Measurements from ENCODE around the gene OLFML2A. TPM values are rescaled to one million over a fixed set of nuclear protein-coding genes. Genes with fewer than 3 reads are reported as not detected.

OLFML2A gene
- total and polyA plus RNA-seq, 2 of the 4 experiments (the other 2 are of a cell fraction) = 2.0 to 5.9 TPM

DNA sequence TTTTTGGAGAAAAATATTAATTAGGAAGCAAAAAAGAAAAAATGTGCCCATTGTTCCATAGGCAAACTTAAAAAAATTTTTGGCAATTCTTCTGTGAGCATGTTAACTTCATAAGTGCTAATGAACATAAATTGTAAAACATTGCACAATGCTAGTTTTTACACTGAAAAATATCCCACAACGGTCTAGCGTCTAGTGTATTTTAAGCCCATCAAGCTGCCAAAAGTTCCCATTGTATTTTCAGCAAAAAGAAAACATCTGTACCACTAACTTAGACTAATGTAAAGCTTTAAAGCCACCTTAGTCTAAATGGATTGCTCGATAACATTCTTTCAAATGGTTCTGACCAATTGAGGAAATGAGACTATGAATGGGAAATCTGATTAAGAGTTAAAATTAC is 8.6 kb upstream of the OLFML2A start:
- TF ChIP-seq CEBPB (IDR thresholded peaks at IDR 0.05; ENCODE audit: low read depth, low read length) (peak; percentile 35; the same call in 1 of the 2 replicates), POLR2A (IDR thresholded peaks at IDR 0.05; ENCODE audit: low read depth, low read length) (no peak), MAZ (IDR thresholded peaks at IDR 0.05; ENCODE audit: borderline replicate concordance, low read depth, low read length) (no peak), RFX5 (IDR thresholded peaks at IDR 0.05; ENCODE audit: low read depth, low read length) (no peak)
- Histone ChIP-seq H2AFZ (replicated peaks; ENCODE audit: low read length, poor library complexity) (no peak overlapping the region), H3K27me3 (ENCODE audit: control insufficient read depth, insufficient read depth, low read length) (peaks cover 60% of the 10 kb centered on the region), H2BK5ac (ENCODE audit: low read depth, low read length, poor library complexity, severe bottlenecking) (no peak overlapping the region), H3K4me3 (ENCODE audit: insufficient read depth, low read depth, low read length) (no peak overlapping the region), H4K5ac (ENCODE audit: low read depth, low read length) (no peak overlapping the region), H2BK120ac (ENCODE audit: low read depth, low read length) (no peak overlapping the region), H3K9me3 (ENCODE audit: control insufficient read depth, insufficient read depth, low read length) (no peaks in the 10 kb centered on the region), H4K8ac (ENCODE audit: low read depth in 2 of 2, low read length in 2 of 2) (no peak overlapping the region), H2BK15ac (ENCODE audit: low read depth, low read length) (no peak overlapping the region), H3K9ac (ENCODE audit: low read depth, low read length) (no peak overlapping the region), H3K14ac (replicated peaks; ENCODE audit: low read depth, low read length) (no peak overlapping the region), H2AK5ac (ENCODE audit: low read depth, low read length) (no peak overlapping the region), H4K91ac (ENCODE audit: insufficient read depth, low read depth, low read length) (no peak overlapping the region), H3K36me3 (ENCODE audit: control insufficient read depth, insufficient read depth, low read length) (no peaks in the 10 kb centered on the region), H4K20me1 (ENCODE audit: insufficient read depth, low read length) (peaks cover 12% of the 10 kb centered on the region), H3K79me1 (ENCODE audit: low read depth in 1 of 2, low read length in 2 of 2) (no peaks in the 10 kb centered on the region), H3K4me1 (ENCODE audit: control insufficient read depth, insufficient read depth, low read length) (peaks cover 2% of the 10 kb centered on the region; the same call in 1 of the 2 replicates), H3K4me2 (ENCODE audit: low read depth, low read length) (no peak overlapping the region), H3K27ac (ENCODE audit: insufficient read depth, low read length) (no peak overlapping the region), H2AK9ac (replicated peaks; ENCODE audit: low read depth, low read length, poor library complexity) (no peak overlapping the region), H3K56ac (ENCODE audit: extremely low read depth, insufficient read depth, low read length) (no peak overlapping the region), H3K18ac (ENCODE audit: low read depth, low read length) (no peak overlapping the region), H3K23ac (ENCODE audit: low read depth, low read length) (no peak overlapping the region), H2BK20ac (ENCODE audit: low read depth, low read length) (no peak overlapping the region), H3K9me1 (ENCODE audit: insufficient read depth, low read length) (no peaks in the 10 kb centered on the region), H3K4ac (ENCODE audit: low read depth, low read length) (no peak overlapping the region)
- ATAC-seq (ENCODE audit: low read depth) (no peak), DNase-seq (no peak)
- no CpG with 5 or more reads among the region's 3 CpGs for WGBS, 2 experiments (ENCODE audit: extremely low coverage in 2 of 2, insufficient read length in 1 of 2)
- BruUV-seq (replicated peaks) = no TSS peak
- dilution Hi-C loops (cut with HindIII; ENCODE audit: low sequenced_read_pairs, unreplicated experiment) = no loop called here
- in situ Hi-C loops (cut with MboI; ENCODE audit: low sequenced_read_pairs) = no loop called here
- ChIA-PET POLR2A (ENCODE audit: unreplicated experiment) (no interaction called here), CTCF (no interaction called here)
- intact Hi-C loops (cut with micrococcal nuclease) = no loop called here
